ENCODE measurements around the gene MAPK1.

GRCh38 chr22:21752276-21752675 is 115.2 kb downstream of the MAPK1 start:
- TF ChIP-seq CTCF (IDR thresholded peaks at IDR 0.05) (no peak), POLR2A (IDR thresholded peaks at IDR 0.05) (no peak)

Data from esophagus squamous epithelium (tissue), 4 donors.